Ammon's horn (tissue), 1 donor: ENCODE results near the gene GRB14.
"Not testable (repeated sequence)": the region's sequence is repeated elsewhere in the genome, so short reads cannot be mapped to it uniquely, and the experiment has no call there.

Experiments used
- DNase-seq: peaks from one replicate; pipeline ENCODE4 v3.0.0-alpha.2; 2016; ENCODE audit warnings: low spot score

The GRB14 gene

DNA sequence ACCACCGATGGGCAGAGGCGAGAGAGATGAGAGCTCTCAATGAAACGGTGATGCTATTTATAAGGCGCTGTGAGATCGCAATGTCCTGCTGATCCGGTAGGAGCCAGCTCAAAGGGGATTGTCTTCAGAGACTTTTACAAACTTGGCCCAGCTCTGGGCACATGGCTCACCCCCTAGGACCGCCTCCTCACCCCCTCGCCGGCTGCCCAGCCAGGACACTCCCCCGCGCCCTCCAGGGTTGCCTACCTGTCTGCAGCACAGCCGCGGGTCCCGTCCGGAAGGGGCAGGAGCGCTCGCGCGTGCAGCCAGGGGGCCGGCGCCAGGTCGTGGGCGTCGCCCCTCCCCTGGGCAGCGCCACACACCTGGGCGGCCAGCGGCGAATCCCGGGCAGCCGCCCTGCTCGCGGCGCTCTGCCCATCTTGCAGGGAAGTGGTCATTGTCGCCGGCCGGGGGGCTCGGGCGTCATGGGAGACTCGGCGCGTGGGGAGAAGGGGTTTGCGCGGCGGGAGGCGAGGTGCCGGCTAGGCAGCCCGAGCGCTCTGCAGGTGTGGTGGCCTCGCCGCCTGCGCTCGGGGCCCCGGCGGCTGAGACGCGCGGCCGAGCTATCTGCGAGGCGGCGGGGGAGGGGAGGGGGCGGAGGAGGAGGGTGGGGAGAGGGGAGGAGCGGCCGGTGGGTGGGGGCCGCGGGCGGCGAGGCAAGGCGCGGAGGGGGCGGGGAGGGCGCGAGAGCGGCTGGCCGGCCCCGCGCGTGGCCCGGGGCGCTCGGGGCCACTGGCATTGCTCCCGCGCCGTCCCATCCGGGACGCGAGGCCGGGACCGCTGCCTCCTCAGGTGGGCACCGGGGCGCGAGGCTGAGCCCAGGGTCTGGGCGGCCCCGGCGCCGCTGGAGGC is at the start of gene GRB14:
Gene GRB14, minus strand, starts transcription at position 610 of the 891 bp plus-strand sequence. Its CDS starts 173 bp downstream, at position 437.
- DNase-seq = peak; percentile 3

DNA sequence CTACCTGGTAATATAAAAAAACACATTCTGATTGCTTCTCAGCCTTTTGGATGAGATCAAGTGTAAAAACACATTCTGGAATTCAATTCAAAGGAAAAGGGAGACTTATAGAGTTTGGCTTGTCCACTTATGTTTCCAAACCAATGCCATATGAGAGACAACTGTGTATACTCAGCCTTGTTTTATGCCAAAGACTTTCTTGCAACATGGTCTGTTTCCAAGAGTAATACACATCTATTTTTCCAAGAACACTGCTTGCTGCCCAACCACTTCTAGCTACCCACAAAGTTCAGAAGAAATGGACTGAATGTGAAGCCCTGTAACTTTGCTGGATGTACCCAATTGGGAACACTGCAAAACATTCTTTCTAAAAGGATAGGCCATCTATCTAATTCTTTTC is 48.0 kb upstream of the GRB14 start:
- DNase-seq = no peak

DNA sequence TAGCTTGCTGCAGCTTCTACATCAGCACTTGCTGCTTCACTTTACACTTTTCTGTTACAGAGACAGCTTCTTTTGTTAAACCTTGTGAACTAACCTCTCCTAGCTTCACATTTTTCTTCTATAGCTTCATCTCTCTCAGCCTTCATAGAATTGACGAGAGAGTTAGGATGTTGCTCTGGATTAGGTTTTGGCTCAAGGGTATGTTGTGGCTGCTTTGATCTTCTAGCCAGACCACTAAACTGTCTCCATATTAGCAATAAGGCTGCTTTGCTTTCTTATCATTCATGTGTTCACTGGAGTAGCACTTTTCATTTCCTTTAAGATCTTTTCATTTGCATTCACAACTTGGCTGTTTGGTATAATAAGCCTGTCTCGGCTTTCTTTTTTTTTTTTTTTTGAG is 46.3 kb upstream of the GRB14 start:
- DNase-seq = no peak

DNA sequence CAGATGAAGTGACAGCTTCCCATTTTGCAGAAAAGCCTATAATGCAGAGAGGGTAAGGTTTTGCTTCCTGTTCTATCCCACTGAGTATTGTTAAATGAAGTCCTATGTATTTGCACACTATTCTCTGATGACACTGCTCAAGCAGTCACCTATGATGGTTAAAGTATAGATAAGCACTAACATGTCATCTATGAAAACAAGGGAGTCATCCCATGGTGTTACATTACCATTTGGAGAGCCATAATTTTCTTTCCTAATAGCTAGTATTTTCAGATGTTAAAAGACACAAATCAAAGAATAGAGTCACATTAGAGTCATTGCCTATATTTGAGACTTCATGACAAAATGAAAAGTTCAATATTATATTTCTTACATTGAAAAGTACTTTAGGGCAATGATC is 42.8 kb upstream of the GRB14 start:
- DNase-seq = no peak

DNA sequence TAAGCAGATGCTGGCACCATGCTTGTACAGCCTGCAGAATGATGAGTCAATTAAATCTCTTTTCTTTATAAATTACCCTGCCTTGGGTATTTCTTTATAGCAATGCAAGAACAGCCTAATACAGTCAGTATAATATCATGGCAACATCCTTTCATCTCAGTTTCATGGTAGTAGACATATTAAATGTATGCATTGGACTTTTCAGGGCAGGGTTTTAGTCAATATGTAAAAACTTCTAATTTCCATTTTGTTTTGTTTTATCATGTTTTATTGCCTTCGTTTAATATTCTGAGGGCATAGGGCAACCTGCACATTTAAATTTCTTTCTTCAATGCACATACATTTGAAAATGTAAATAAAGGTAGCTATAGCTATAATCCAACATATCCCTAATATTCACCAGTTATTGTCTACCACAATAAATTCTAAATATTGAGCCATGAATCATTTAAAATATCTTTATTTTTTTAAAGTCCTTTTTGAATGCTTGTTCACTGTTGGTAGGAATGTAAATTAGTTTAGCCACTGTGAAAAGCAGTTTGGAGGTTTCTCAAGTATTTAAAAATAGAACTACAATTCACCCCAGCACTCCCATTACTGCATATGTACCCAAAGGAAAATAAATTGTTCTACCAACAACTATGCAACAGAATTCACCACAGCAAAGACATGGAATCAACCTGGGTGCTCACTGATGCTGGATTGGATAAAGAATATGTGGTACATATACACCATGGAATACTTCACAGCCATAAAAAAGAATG is 41.8 kb upstream of the GRB14 start:
- DNase-seq = no peak

DNA sequence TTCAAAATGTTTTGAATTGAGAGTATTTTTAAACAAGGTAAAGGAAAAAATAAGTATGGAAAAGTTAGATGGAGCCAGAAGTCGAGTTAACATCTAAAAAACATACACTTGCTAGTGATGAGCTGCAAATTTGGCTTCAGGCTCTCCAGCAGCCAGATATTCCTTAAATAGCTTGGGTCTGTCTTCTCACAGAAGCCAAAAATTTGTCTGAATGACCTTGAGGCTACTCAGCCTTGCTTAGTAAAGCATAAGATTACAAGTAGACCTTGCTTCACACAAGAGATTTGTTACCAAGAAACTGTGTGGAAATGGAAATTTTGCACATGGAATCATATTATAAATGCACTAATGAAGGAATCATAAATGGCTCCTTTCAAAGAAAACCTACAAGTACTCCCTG is 40.8 kb upstream of the GRB14 start:
- no peak for DNase-seq

DNA sequence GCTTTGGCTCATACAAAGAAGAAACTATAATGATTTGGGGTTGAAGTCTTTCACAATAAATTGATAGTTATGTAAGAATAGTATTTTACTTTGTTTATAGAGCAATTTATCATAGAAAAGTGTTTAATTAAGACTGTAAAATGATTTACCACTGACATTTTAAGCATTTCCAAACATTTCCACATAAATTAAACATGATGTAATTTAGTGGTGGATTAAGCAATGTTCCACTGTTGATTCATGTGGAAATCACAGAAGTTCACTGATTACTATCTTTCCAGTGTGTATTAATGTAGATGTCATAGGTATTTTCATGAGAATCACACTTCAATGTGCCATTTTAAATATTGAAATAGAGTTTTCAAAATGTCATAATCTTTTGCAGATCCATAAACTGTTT is 40.1 kb upstream of the GRB14 start:
- DNase-seq = no peak

DNA sequence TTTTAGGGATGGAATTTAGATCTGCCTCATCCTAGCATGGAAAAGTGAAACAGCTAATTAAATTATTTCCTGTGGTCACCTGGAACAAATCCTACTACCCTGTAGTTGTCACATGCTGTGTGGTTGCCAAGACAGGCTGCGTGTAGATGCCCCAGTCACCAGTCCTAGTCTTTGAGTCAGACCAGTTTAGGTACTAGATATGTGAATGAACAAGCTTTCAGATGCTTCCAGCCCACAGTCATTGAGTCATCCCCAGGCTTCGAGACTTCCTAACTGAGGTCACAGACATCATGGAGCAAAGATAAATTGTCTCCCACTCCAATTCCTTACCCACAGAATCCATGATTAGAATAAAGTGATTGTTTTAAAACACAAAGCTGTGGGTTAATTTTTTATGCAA is 35.8 kb upstream of the GRB14 start:
- no peak for DNase-seq

DNA sequence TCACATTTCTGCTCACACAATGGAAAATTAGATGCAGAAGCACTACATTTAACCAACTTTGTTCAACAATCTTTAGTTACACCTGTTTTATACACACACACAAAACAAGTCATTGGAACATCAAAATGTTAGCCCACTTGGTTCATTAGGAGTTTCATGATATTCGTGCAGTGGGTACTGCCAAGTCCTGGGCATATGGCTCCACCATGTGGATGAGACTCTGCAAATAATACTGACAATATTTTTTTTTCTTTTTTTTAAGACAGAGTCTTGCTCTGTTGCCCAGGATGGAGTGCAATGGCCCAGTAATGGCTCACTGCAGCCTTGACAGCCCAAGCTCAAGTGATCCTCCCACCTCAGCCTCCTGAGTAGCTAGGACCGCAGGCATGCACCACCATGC is 34.5 kb upstream of the GRB14 start:
- DNase-seq = peak; percentile 17

DNA sequence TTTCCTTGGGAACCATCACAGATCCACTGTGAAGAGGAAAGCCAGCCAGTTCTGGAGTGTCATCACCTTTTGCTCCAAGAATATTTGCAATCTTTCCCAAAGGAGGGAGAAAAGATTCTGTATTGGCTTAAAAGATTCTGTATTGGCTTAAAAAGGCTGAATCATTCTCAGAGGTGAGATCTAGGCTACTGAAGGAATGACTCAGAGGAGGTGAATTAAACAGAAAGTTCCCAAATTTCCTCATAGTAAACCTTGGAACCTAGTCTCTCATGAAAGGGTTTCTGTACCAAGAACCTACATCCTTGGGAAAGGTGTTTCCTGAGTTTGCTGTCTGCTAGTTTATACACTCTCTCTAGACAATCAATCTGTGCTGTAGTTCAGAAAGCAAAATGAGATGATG is 34.1 kb upstream of the GRB14 start:
- no peak for DNase-seq

DNA sequence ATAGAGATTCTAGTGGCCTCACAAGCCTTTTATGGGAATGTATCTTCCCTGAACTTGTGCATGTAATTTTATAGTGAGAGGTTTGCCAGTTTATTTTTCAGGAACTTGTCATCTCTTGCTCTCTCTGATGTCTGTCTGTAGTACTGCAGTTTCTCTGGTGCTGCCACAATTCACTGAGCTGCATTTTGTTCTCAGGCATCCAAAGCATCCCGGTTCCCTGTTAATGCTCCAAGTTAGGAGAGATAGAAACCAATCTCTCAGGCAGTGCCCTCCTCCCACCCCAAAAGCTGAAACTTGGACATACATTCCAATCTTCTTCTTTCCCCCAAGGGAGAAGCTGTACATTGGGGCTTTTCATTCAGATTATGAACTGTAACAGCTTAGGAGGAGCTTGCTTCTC is 30.1 kb upstream of the GRB14 start:
- no peak for DNase-seq

DNA sequence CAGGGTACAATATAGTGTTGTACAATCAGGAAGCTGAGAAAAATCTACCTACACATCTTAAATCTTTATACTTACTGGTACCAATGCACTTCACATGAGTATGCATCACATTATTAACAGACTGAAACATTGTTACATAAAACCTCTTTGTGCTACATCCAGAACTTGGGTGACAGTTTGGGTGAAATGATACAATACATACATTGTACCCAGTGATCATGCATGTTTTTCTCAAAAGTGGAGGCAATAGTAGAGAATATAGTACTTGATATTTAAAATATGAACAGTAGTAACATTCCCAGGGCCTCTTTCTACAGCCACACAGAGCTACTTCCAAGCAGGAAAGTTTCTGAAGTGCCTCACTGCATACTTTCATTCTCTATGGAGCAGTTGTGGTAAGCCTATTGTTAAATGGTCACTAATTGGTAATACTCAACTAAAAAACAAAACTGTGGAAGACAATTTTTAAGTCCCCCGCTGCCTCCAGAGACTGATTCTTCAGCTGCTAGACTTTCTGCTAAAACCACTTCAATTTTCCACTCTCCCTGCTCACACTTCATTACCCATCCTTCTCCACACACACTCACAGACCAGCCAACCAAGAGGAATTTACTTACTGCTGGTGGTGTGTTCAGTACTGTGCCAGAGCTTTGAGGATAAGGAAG is 22.9 kb upstream of the GRB14 start:
- no peak for DNase-seq

DNA sequence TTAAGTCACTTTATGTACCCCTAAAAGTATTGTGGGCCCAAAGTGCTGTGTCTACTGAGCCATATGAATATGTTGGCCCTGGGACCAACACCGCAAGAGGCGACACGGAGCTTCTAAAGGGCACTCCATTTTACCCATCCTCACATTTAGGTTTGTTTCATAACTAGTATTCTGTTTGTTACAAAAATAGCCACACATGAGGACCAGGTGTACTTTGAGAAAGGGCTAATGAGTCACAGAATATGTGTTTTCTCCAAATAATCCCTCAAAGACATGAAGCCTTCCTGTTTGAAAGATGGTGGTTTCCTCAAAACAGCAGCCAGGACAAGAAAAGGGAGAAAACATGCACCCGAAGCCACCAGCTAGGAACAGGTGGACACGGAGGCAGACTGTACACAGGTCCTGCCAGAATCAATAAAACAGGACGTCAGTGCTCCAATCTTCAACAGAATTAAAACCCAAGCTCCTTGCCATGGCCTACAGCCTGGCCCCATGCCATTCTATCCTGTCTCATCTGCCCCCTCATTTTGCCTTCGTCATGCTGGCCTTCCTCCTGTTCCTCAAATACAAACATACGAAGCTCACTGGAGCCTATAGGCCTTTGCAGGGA is 21.8 kb upstream of the GRB14 start:
- DNase-seq = no peak

DNA sequence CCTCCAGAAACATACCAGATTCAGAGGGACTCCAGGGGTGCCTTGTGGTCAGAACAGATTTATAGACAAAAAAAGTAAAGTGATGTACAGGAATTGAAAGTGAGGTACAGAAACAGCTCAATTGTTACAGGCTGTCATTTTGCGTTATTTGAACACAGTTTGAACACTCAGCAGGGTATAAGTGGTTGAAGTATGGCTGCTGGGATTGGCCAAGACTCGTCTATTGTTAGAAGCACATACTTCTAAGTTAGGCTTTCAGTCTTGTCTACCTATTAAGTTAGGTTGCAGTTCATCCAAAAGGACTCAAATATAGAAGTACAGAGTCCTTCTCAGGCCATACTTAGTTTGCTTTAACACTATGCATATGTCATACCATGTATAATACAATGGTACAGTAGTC is 21.0 kb upstream of the GRB14 start:
- DNase-seq = no peak

DNA sequence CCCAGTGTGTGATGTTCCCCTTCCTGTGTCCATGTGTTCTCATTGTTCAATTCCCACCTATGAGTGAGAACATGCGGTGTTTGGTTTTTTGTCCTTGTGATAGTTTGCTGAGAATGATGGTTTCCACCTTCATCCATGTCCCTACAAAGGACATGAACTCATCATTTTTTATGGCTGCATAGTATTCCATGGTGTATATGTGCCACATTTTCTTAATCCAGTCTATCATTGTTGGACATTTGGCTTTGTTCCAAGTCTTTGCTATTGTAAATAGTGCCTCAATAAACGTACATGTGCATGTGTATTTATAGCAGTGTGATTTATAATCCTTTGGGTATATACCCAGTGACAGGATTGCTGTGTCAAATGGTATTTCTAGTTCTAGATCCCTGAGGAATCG is 7.0 kb upstream of the GRB14 start:
- DNase-seq = not testable (repeated sequence)

DNA sequence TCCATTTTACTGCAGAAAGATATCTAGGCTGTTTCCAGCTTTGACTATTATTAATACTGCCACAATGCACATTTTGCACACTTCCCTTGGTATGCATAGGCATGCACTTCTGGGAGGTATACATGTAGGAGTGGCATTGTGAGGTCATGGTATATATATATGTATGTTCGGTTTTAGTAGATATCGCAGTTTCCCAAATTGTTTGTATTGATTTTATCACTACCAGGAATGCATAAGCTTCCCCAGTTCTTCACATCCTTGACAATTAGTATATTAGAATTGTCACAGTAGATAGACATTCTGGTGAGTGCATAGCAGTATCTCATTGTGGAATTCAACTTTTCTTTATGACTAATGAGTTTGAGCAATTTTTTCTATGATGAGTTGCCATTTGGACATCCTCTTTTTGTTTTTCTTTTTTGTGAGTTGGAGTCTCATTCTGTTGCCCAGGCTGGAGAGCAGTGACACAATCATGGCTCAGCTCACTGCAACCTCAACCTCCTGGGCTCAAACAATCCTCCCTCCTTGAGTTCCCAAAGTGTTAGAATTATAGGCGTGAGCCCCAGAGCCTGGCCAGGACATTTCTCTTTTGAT is 4.2 kb upstream of the GRB14 start:
- DNase-seq = no peak

DNA sequence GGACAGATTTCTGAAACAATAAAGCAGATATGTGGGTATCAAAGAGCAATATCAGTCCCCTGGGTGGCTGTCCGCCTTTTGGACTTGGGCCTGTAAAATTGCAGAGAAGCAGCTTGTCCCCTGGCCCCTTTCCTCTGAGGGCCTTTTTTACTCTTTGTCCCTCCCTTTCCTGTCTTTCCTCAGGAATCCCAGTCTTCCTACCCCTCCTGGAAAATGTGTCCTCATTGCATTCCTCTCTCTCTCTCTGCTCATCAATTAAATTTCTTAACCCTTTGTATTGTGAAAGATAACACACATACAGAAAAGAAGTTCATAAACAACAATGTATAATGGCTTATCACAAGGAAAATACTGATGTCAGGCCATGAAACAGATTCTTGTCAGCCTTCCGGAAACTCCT is 3.0 kb upstream of the GRB14 start:
- no peak for DNase-seq

DNA sequence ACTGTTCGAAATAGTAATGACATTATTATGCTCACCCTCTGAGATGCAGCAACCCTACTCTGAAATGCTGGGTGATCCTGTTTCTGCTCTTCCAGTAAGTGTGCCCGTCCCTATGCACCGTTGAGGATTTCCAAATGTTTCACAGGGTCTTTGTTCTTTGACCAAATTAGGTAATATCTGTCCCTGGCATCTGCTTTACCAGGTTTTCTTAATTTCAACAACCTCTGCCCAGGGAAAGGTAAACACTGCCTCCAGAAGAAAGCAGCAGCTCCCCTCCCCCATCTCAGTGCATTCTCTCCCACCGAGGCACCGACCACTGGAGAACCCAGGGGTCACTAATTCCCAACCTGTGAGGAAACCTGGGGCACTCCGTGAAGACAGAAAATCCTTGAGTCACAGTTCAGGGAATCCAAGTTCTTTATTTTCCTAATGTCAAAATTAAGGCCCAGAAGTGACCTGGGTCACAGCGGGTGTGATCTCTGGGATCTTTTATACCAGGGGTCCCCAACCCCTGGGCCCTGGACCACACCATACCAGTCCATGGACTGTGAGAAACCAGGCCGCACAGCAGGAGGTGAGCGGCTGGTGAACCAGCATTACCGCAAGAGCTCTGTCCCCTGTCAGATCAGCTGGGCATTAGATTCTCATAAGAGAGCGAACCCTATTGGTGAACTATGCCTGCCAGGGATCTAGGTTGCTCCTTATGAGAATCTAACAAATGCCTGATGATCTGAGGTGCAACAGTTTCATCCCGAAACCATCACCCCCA is 1.2 kb upstream of the GRB14 start:
- DNase-seq = no peak

DNA sequence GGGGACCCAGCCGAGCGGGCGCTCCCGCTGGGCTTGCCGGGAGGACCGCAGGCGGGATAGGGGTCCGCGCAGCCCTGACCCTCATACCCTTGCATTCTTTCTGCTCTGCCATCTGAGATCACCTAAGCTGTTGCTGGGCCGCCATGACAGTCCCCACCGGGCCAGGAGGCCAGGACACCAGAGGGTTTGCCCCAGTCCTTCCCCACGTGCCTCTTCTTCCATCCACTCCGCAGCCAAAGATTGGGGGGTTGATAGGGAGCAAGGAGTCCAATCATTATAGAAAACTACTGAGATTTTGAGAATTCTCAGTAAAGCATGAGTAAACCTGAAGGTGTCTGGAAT is 453 bp upstream of the GRB14 start:
- DNase-seq = no peak

DNA sequence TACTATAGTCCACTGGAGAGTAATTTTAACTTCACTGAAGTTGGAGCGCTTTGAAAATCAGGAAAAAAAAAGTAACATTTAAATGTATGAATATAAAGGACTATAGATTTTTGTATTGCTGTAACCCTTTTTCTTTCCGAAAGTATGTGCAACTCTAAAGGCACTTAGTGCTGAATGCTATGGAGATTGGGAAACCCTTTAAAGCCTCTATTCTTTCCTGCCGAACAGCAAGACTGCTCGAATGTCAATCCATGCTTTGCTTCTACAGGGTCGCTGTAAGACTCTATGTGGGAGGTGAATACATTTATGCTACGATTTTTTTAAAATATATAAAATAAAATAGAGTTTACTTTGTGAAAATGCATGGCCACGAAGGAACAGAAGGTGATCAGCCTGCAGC is 825 bp downstream of the GRB14 start:
- DNase-seq = no peak

DNA sequence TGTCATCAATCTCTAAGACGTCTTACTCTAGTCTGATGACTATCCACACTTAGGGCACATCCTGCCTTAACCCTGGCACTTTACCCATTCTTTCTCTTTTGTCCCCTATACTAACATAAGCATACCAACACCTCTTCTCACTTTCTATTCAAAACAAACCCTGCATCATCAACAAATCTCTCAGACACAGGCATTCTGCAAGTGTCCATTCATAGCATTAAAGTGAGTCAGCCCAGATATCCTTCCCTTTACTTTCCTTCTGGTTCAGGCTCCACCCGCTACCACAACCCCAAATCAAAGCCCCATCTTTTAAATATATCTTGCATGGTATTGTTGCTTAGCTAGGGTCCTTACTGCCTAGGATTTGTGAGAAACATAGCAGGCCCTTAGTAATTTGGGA is 3.8 kb downstream of the GRB14 start:
- no peak for DNase-seq
